SH-SY5Y (cell line): ENCODE results near the gene KBTBD12.

Source experiments
- GATA2 ChIP-seq: IDR thresholded peaks from 2 replicates; pipeline ENCODE4 v1.6.1; 2011; ENCODE audit warnings: mild to moderate bottlenecking, low read depth, low read length
- GATA3 ChIP-seq: IDR thresholded peaks from 2 replicates; pipeline ENCODE4 v1.6.1; 2011; ENCODE audit warnings: low read depth, mild to moderate bottlenecking, low read length, moderate library complexity

DNA sequence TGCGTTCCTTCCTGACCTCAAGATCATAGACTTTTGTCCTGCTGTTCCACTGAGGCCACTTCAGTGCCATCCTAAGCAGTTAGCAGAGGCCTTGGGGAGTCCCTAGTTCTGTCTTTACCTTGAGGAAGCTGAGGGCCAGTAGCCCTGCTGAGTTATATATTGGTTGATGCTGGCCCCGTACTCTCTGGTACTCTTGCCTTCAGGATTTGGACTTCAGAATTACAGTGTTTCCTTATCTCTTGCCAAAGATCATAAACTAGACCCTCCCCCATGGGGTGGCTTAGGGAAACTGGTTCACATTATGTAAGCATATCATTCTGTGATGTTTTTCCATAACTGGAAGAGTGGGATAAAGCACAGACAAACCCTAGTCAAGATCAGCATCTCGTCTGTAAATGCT is 33.2 kb downstream of the KBTBD12 start:
- no peak for TF ChIP-seq GATA3
- TF ChIP-seq GATA2 = no peak
